Activated T-cell treated with anti-CD3 and anti-CD28 coated beads, Interleukin-2, amount 50 U/mL, for 4 hours (primary cell): ENCODE measurements around the gene STK11IP. TPM values are rescaled to one million over a fixed set of nuclear protein-coding genes. Genes with fewer than 3 reads are reported as not detected.

Experiments
- ATAC-seq, 2 donors: fragments of 200-7000 bp; cut with Tn5 transposase; one replicate each; pipeline ENCODE4 v1.10.0; 2021
- DNase-seq: peaks from one replicate; pipeline ENCODE4 v3.0.0-alpha.2; 2020
- H3K27me3 Mint-ChIP-seq: one replicate; pipeline ENCODE4 v1.8.0; 2021; ENCODE audit warnings: low read depth, mixed read lengths
- H3K36me3 Mint-ChIP-seq: one replicate; pipeline ENCODE4 v1.8.0; 2022; ENCODE audit warnings: mixed read lengths; ENCODE audit not compliant: insufficient read depth
- H3K4me1 Mint-ChIP-seq: one replicate; pipeline ENCODE4 v1.8.0; 2021; ENCODE audit warnings: low read depth, mixed read lengths
- H3K4me3 Mint-ChIP-seq: one replicate; pipeline ENCODE4 v1.8.0; 2021; ENCODE audit warnings: mild to moderate bottlenecking, moderate library complexity, mixed read lengths
- H3K9me3 Mint-ChIP-seq: one replicate; pipeline ENCODE4 v1.8.0; 2021; ENCODE audit warnings: mixed read lengths
- total RNA-seq, 3 donors: library from RNA; stranded (reverse); gene quantifications; one replicate each; pipeline ENCODE4 v1.2.1, GENCODE V29; 2021

The STK11IP gene
- 10 to 100 TPM; 32.4 to 37.1 (median 36.0) TPM for total RNA-seq

- H3K27me3 Mint-ChIP-seq, result peaks cover 6% of the 10 kb centered on the region
- ATAC-seq (peak; percentile 93 to 94), DNase-seq (peak; percentile 81)
- H3K9me3 Mint-ChIP-seq, result no peaks in the 10 kb centered on the region
- H3K4me1 Mint-ChIP-seq, result peaks cover 18% of the 10 kb centered on the region
- H3K36me3 Mint-ChIP-seq, result peaks cover 19% of the 10 kb centered on the region
- H3K4me3 Mint-ChIP-seq, result peak within 1 kb of the TSS; percentile 96
These were observed at the start of gene STK11IP for GRCh38 chr2:219597552-219598307. Gene STK11IP, plus strand, starts transcription at chr2:219597857. Its CDS starts 263 bp downstream, at chr2:219598120.

- no peaks in the 10 kb centered on the region for H3K9me3 Mint-ChIP-seq
- H3K4me3 Mint-ChIP-seq, result no peak overlapping the region
- peaks cover 16% of the 10 kb centered on the region for H3K4me1 Mint-ChIP-seq
- ATAC-seq (no peak), DNase-seq (no peak)
- H3K36me3 Mint-ChIP-seq, result no peaks in the 10 kb centered on the region
- H3K27me3 Mint-ChIP-seq, result peaks cover 28% of the 10 kb centered on the region
These were observed 48.7 kb upstream of the STK11IP start for GRCh38 chr2:219548990-219549389.

- H3K4me3 Mint-ChIP-seq, result no peak overlapping the region
- ATAC-seq (no peak), DNase-seq (no peak)
- peaks cover 11% of the 10 kb centered on the region for H3K4me1 Mint-ChIP-seq
- no peaks in the 10 kb centered on the region for H3K36me3 Mint-ChIP-seq
- H3K9me3 Mint-ChIP-seq, result no peaks in the 10 kb centered on the region
- H3K27me3 Mint-ChIP-seq, result peaks cover 34% of the 10 kb centered on the region
These were observed 48.0 kb upstream of the STK11IP start for GRCh38 chr2:219549619-219550018.

- peaks cover 45% of the 10 kb centered on the region for H3K27me3 Mint-ChIP-seq
- ATAC-seq (peak; percentile 23 to 33), DNase-seq (no peak)
- peaks cover 8% of the 10 kb centered on the region for H3K4me1 Mint-ChIP-seq
- H3K4me3 Mint-ChIP-seq, result peak overlapping the region; percentile 73
- H3K36me3 Mint-ChIP-seq, result no peaks in the 10 kb centered on the region
- H3K9me3 Mint-ChIP-seq, result no peaks in the 10 kb centered on the region
These were observed 45.9 kb upstream of the STK11IP start for GRCh38 chr2:219551441-219552381.

GRCh38 chr2:219552382-219553167 is 45.1 kb upstream of the STK11IP start:
- H3K4me1 Mint-ChIP-seq, result peaks cover 8% of the 10 kb centered on the region
- H3K9me3 Mint-ChIP-seq, result no peaks in the 10 kb centered on the region
- DNase-seq (peak; percentile 72), ATAC-seq (peak; percentile 91 to 93)
- H3K36me3 Mint-ChIP-seq, result no peaks in the 10 kb centered on the region
- H3K4me3 Mint-ChIP-seq, result peak overlapping the region; percentile 73
- H3K27me3 Mint-ChIP-seq, result peaks cover 46% of the 10 kb centered on the region

GRCh38 chr2:219553168-219553417 is 44.6 kb upstream of the STK11IP start:
- Mint-ChIP-seq H3K9me3 (no peaks in the 10 kb centered on the region), H3K4me1 (peaks cover 8% of the 10 kb centered on the region), H3K27me3 (peaks cover 46% of the 10 kb centered on the region), H3K4me3 (peak overlapping the region; percentile 61), H3K36me3 (no peaks in the 10 kb centered on the region)
- no peak for ATAC-seq
- no peak for DNase-seq

- no peaks in the 10 kb centered on the region for H3K36me3 Mint-ChIP-seq
- no peak for DNase-seq
- peaks cover 8% of the 10 kb centered on the region for H3K4me1 Mint-ChIP-seq
- H3K27me3 Mint-ChIP-seq, result peaks cover 43% of the 10 kb centered on the region
- ATAC-seq, result no peak
- no peaks in the 10 kb centered on the region for H3K9me3 Mint-ChIP-seq
- peak overlapping the region; percentile 61 for H3K4me3 Mint-ChIP-seq
These were observed 44.1 kb upstream of the STK11IP start for GRCh38 chr2:219553463-219553963.

- DNase-seq (no peak), ATAC-seq (no peak)
- peaks cover 8% of the 10 kb centered on the region for H3K4me1 Mint-ChIP-seq
- H3K4me3 Mint-ChIP-seq, result no peak overlapping the region
- H3K36me3 Mint-ChIP-seq, result no peaks in the 10 kb centered on the region
- H3K27me3 Mint-ChIP-seq, result peaks cover 43% of the 10 kb centered on the region
- H3K9me3 Mint-ChIP-seq, result no peaks in the 10 kb centered on the region
These were observed 43.3 kb upstream of the STK11IP start for GRCh38 chr2:219554350-219554749.

- H3K4me3 Mint-ChIP-seq, result no peak overlapping the region
- DNase-seq (no peak), ATAC-seq (no peak)
- peaks cover 42% of the 10 kb centered on the region for H3K27me3 Mint-ChIP-seq
- peaks cover 8% of the 10 kb centered on the region for H3K4me1 Mint-ChIP-seq
- no peaks in the 10 kb centered on the region for H3K36me3 Mint-ChIP-seq
- H3K9me3 Mint-ChIP-seq, result no peaks in the 10 kb centered on the region
These were observed 41.7 kb upstream of the STK11IP start for GRCh38 chr2:219555956-219556355.

GRCh38 chr2:219556413-219556812 is 41.2 kb upstream of the STK11IP start:
- ATAC-seq (no peak), DNase-seq (no peak)
- H3K4me1 Mint-ChIP-seq, result peaks cover 8% of the 10 kb centered on the region
- peaks cover 40% of the 10 kb centered on the region for H3K27me3 Mint-ChIP-seq
- H3K4me3 Mint-ChIP-seq, result no peak overlapping the region
- no peaks in the 10 kb centered on the region for H3K9me3 Mint-ChIP-seq
- H3K36me3 Mint-ChIP-seq, result no peaks in the 10 kb centered on the region

- DNase-seq (no peak), ATAC-seq (no peak)
- no peaks in the 10 kb centered on the region for H3K36me3 Mint-ChIP-seq
- H3K9me3 Mint-ChIP-seq, result no peaks in the 10 kb centered on the region
- H3K4me3 Mint-ChIP-seq, result no peak overlapping the region
- peaks cover 35% of the 10 kb centered on the region for H3K27me3 Mint-ChIP-seq
- peaks cover 3% of the 10 kb centered on the region for H3K4me1 Mint-ChIP-seq
These were observed 40.3 kb upstream of the STK11IP start for GRCh38 chr2:219557320-219557719.

GRCh38 chr2:219557791-219558785 is 39.6 kb upstream of the STK11IP start:
- Mint-ChIP-seq H3K36me3 (no peaks in the 10 kb centered on the region), H3K27me3 (peaks cover 38% of the 10 kb centered on the region), H3K9me3 (no peaks in the 10 kb centered on the region), H3K4me1 (peaks cover 3% of the 10 kb centered on the region), H3K4me3 (no peak overlapping the region)
- DNase-seq (no peak), ATAC-seq (no peak)
